Measurements from ENCODE around the gene ITGBL1. TPM values are rescaled to one million over a fixed set of nuclear protein-coding genes. Genes with fewer than 3 reads are reported as not detected.
"Not testable (repeated sequence)": the region's sequence is repeated elsewhere in the genome, so short reads cannot be mapped to it uniquely, and the experiment has no call there.

Gene ITGBL1
- total RNA-seq, 4 donors from 2014 or later: 1.3 to 3.5 (median 2.4) TPM

- TF ChIP-seq, protein P1, sequence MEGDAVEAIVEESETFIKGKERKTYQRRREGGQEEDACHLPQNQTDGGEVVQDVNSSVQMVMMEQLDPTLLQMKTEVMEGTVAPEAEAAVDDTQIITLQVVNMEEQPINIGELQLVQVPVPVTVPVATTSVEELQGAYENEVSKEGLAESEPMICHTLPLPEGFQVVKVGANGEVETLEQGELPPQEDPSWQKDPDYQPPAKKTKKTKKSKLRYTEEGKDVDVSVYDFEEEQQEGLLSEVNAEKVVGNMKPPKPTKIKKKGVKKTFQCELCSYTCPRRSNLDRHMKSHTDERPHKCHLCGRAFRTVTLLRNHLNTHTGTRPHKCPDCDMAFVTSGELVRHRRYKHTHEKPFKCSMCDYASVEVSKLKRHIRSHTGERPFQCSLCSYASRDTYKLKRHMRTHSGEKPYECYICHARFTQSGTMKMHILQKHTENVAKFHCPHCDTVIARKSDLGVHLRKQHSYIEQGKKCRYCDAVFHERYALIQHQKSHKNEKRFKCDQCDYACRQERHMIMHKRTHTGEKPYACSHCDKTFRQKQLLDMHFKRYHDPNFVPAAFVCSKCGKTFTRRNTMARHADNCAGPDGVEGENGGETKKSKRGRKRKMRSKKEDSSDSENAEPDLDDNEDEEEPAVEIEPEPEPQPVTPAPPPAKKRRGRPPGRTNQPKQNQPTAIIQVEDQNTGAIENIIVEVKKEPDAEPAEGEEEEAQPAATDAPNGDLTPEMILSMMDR (IDR thresholded peaks at IDR 0.05): no peak
- DNase-seq (ENCODE audit: low spot score) (no peak), ATAC-seq (ENCODE audit: low FRiP score) (no peak)
These were observed 82.8 kb downstream of the ITGBL1 start for GRCh38 chr13:101535192-101535746.

DNA sequence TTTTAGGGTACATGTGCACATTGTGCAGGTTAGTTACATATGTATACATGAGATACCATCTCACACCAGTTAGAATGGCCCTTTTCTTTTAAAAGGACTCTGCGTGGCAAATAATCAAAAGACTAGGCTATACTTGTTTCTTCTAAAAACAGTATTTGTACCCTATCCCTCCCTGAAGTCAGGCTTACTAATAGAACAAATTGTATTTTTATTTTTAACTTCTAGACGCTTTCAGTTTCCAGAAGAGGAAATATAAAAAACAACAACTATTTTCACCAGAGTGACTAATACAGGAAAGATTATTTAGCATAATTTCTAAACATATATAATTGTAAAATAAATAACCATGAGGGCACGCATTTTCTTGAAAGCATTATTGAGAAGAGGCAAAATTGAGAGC, 83.6 kb downstream of the ITGBL1 start:
- TF ChIP-seq, protein P1 (IDR thresholded peaks at IDR 0.05): no peak
- ATAC-seq (ENCODE audit: low FRiP score): no peak
- DNase-seq (ENCODE audit: low spot score): no peak

GRCh38 chr13:101544544-101544943, 92.1 kb downstream of the ITGBL1 start:
- DNase-seq (ENCODE audit: low spot score): not testable (repeated sequence)

DNA sequence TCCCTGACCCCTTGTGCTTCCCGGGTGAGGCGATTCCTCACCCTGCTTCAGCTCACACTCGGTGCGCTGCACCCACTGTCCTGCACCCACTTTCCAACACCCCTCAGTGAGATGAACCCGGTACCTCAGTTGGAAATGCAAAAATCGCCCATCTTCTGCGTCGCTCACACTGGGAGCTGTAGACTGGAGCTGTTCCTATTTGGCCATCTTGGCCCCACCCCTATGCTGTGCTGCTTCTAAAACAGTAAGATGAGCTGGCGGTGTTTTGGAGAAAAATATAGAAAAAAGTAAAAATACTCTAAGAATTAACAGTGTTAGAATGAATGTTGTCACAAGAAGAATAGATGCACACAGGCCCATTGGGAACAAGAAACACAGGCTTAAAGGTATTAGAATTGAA, 92.5 kb downstream of the ITGBL1 start:
- TF ChIP-seq, protein P1 (IDR thresholded peaks at IDR 0.05): no peak
- ATAC-seq (ENCODE audit: low FRiP score): no peak
- no peak for DNase-seq (ENCODE audit: low spot score)

More at GRCh38 chr13:101544544-101544943, 92.1 kb downstream of the ITGBL1 start:
- not testable (repeated sequence) for ATAC-seq (ENCODE audit: low FRiP score)

- DNase-seq (ENCODE audit: low spot score) (no peak), ATAC-seq (ENCODE audit: low FRiP score) (no peak)
- TF ChIP-seq, protein P1 (IDR thresholded peaks at IDR 0.05): no peak
These were observed 93.0 kb downstream of the ITGBL1 start for GRCh38 chr13:101545521-101545920.

DNA sequence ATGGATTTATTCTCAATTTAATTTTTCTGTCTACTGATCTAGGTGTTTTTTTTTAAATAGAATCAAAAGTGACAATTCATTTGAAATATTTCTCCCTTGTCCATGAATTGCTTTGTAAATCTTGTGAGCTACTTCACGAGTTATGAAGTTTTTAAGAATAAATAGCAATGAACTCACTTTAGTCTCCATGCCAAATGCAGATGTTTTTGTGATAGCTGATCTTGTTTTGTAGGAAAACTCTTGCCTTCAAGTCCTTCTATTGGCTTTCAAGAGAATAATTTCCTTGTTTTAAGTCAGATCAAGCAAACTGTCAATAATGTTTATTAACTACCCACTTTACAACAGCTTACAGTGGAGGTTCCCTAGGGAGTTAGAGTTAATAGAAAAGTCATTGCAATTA, 99.8 kb downstream of the ITGBL1 start:
- ATAC-seq (ENCODE audit: low FRiP score): no peak
- no peak for DNase-seq (ENCODE audit: low spot score)
- TF ChIP-seq, protein P1 (IDR thresholded peaks at IDR 0.05): no peak

DNA sequence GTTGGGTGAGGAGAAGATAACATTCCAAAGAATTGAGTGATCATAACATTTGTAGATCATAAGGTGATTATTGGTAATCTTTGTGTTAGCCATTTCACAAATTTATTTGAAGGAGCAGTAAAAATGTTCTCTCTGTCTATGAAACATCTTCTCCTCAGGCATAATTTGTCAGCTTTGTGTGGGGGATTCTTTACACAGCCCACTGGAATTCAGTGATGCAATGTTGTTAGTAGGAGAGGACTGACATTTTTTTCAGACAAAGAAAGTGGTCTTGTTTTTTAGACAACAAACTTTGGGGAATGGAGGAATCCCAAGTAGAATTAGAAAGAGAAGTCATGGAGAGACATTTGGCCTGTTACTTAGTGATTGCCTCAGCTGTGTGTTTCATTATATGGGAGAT, 100.3 kb downstream of the ITGBL1 start:
- DNase-seq (ENCODE audit: low spot score) (no peak), ATAC-seq (ENCODE audit: low FRiP score) (no peak)
- TF ChIP-seq, protein P1 (IDR thresholded peaks at IDR 0.05): no peak
